ENCODE data around the gene GRAMD4.

DNA sequence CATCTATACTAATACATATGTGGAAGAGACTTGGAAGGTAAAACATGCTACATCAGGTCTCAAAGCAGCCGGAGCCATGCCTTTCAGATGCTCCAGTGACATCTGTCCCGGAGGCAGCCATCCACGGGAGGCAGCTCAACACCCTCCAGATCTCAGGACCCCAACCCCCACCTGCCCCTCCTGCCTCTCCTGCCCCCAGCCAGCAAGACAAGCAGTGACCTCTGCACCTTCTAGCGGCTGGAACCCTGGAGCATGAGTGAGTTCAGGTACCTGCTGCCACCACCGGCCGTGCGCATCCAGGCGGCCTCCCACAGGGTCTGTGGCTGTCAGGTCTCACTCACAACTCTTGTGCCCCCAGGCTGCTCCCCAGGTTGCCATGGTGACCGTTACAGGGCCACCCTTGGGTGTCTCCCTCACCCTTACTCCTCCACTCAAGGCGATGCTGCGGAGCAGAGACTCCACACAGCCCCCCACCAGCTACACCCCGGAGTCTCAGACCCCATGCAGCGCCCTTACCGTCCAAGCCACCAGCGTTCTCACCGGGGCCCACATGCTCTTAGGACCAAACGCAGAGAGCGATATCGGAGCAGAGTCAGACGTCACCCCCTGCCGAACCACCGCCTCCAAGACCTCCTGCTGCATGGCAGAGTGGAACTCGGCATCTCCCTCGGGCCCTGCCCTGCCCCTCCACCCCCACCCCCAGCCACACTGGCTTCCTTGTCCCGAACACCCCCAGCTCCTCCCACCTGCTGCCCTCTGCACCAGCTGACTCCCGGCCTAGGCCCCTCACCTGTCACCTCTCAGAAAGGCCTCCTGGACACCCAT is 83.2 kb downstream of the GRAMD4 start:
- TF ChIP-seq GATA2 (IDR thresholded peaks at IDR 0.05; ENCODE audit: low read depth, low read length) (no peak), GATA3 (IDR thresholded peaks at IDR 0.05; ENCODE audit: low read depth, low read length) (no peak)

All from SH-SY5Y (cell line).